Sigmoid colon (tissue), 3 donors: ENCODE data around the gene TTLL4.

ENCODE experiments used
- CTCF ChIP-seq, 4 experiments: fragments of 450-650 bp in 3 of 4; fragments of 200-600 bp in 1 of 4; IDR thresholded peaks; one replicate each; pipeline ENCODE4 v1.5.1; 2016 to 2019; ENCODE audit warnings: antibody characterized with exemption in 4 of 4, mild to moderate bottlenecking in 3 of 4, moderate library complexity in 2 of 4
- POLR2A ChIP-seq, 2 donors: fragments of 450-650 bp; IDR thresholded peaks; one replicate each; pipeline ENCODE4 v1.6.1; 2016; ENCODE audit warnings: antibody characterized with exemption in 2 of 2, mild to moderate bottlenecking in 2 of 2, moderate library complexity in 2 of 2

GRCh38 chr2:218734190-218734975, 23.7 kb downstream of the TTLL4 start:
- no peak for TF ChIP-seq CTCF (IDR thresholded peaks at IDR 0.05)
- TF ChIP-seq POLR2A (IDR thresholded peaks at IDR 0.05), result no peak
